HepG2 (cell line): ENCODE data around the gene PCSK6. TPM values are rescaled to one million over a fixed set of nuclear protein-coding genes. Genes with fewer than 3 reads are reported as not detected.

Experiments used
- ATF5 ChIP-seq: sonication (generic); formaldehyde crosslinking; IDR thresholded peaks from 2 replicates; pipeline ENCODE4 v1.4.0; 2020; ENCODE audit warnings: mild to moderate bottlenecking, low read depth, missing genetic modification reagents
- HMGA1 ChIP-seq: sonication (generic); formaldehyde crosslinking; conservative IDR thresholded peaks from 2 replicates; pipeline ENCODE4 v1.4.0; 2020; ENCODE audit warnings: missing genetic modification reagents
- KDM5B ChIP-seq: sonication (generic); formaldehyde crosslinking; IDR thresholded peaks from 2 replicates; pipeline ENCODE4 v1.4.0; 2020; ENCODE audit warnings: missing genetic modification reagents, mild to moderate bottlenecking, borderline replicate concordance
- PRDM4 ChIP-seq: sonication (generic); formaldehyde crosslinking; IDR thresholded peaks from 2 replicates; pipeline ENCODE4 v1.9.0; 2021; ENCODE audit warnings: missing genetic modification reagents, borderline replicate concordance
- RAD21 ChIP-seq: fragments of 450-650 bp; formaldehyde crosslinking; IDR thresholded peaks from 2 replicates; pipeline ENCODE4 v1.5.0; 2020; ENCODE audit warnings: mild to moderate bottlenecking
- SNRNP70 ChIP-seq: fragments of 200-400 bp; formaldehyde crosslinking; IDR thresholded peaks from 2 replicates; pipeline ENCODE4 v1.6.1; 2017; ENCODE audit warnings: mild to moderate bottlenecking, low read depth, low read length, moderate library complexity
- ZNF563 ChIP-seq: sonication (generic); formaldehyde crosslinking; IDR thresholded peaks from 2 replicates; pipeline ENCODE4 v1.8.0; 2022; ENCODE audit warnings: mild to moderate bottlenecking, moderate library complexity, missing genetic modification reagents
- polyA plus RNA-seq, 8 experiments: library from polyadenylated mRNA; depleted of rRNA in 3 of 8; stranded (reverse) in 7 of 8; unstranded in 1 of 8; fragments of >200 nt; fragmentation: Illumina TruSeq in 4 of 8; extraction: Trizol in 4 of 8; gene quantifications; 2 replicates each; pipeline versions ENCODE4 v1.2.1 to v1.2.3, GENCODE V29; 2011 to 2016; ENCODE audit warnings: low read depth in 4 of 8, missing spikeins in 1 of 8, mixed read lengths in 1 of 8; ENCODE audit not compliant: insufficient read depth in 1 of 8
- total RNA-seq, 5 experiments: library from RNA; depleted of rRNA; stranded (reverse); fragments of >200 nt; fragmentation: Illumina TruSeq; extraction: Trizol; gene quantifications; 2 replicates each; pipeline ENCODE4 v1.2.3, GENCODE V29; 2016; ENCODE audit warnings: low read depth in 1 of 5
- TF ChIP-seq, protein P1 (sequence below): sonication (generic); formaldehyde crosslinking; IDR thresholded peaks from 2 replicates; pipeline ENCODE4 v1.5.0; 2020; ENCODE audit warnings: mild to moderate bottlenecking, missing genetic modification reagents, moderate library complexity
- TF ChIP-seq, protein P2 (sequence below): sonication (generic); formaldehyde crosslinking; IDR thresholded peaks from 2 replicates; pipeline ENCODE4 v1.4.0; 2020; ENCODE audit warnings: missing genetic modification reagents

PCSK6 gene
- total and polyA plus RNA-seq, 2 of the 13 experiments (the other 11 are each of a cell fraction or from before 2014, with no cell fraction given): 56.5 to 155 TPM

DNA sequence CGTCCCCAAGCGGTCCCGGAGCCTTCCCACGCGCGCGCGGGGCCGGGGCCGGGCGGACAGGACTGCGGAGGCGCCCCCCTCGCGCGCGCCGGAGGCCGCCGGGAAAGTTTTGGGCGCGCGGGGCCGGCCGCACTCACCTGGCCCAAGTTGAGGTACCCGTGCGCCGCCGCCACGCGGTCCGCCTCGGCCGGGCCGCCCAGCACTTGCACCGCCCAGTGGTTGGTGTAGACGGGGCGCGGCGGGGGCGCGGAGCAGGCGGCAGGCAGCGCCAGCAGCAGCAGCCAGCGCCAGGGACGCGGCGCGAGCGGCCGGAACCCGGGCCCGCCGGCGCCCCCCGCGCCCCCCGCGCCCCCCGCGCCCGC, 289 bp downstream of the PCSK6 start (continued):
- TF ChIP-seq, protein P1, sequence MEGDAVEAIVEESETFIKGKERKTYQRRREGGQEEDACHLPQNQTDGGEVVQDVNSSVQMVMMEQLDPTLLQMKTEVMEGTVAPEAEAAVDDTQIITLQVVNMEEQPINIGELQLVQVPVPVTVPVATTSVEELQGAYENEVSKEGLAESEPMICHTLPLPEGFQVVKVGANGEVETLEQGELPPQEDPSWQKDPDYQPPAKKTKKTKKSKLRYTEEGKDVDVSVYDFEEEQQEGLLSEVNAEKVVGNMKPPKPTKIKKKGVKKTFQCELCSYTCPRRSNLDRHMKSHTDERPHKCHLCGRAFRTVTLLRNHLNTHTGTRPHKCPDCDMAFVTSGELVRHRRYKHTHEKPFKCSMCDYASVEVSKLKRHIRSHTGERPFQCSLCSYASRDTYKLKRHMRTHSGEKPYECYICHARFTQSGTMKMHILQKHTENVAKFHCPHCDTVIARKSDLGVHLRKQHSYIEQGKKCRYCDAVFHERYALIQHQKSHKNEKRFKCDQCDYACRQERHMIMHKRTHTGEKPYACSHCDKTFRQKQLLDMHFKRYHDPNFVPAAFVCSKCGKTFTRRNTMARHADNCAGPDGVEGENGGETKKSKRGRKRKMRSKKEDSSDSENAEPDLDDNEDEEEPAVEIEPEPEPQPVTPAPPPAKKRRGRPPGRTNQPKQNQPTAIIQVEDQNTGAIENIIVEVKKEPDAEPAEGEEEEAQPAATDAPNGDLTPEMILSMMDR (CRISPR knock-in tag): peak; percentile 33; the same call in 1 of the 2 replicates
- TF ChIP-seq SNRNP70 (no peak), ATF5 (no peak), RAD21 (CRISPR knock-in tag) (peak; percentile 25), KDM5B (CRISPR knock-in tag) (no peak), ZNF563 (0 out of 2 replicates have a peak, but pooled peaks have one; percentile 24), HMGA1 (CRISPR knock-in tag) (no peak), PRDM4 (no peak)
- TF ChIP-seq, protein P2, sequence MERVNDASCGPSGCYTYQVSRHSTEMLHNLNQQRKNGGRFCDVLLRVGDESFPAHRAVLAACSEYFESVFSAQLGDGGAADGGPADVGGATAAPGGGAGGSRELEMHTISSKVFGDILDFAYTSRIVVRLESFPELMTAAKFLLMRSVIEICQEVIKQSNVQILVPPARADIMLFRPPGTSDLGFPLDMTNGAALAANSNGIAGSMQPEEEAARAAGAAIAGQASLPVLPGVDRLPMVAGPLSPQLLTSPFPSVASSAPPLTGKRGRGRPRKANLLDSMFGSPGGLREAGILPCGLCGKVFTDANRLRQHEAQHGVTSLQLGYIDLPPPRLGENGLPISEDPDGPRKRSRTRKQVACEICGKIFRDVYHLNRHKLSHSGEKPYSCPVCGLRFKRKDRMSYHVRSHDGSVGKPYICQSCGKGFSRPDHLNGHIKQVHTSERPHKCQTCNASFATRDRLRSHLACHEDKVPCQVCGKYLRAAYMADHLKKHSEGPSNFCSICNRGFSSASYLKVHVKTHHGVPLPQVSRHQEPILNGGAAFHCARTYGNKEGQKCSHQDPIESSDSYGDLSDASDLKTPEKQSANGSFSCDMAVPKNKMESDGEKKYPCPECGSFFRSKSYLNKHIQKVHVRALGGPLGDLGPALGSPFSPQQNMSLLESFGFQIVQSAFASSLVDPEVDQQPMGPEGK: 0 out of 2 replicates have a peak, but pooled peaks have one; percentile 53
